Gastroesophageal sphincter (tissue), 4 donors: Measurements from ENCODE around the gene PHF19. TPM values are rescaled to one million over a fixed set of nuclear protein-coding genes. Genes with fewer than 3 reads are reported as not detected.

Experiments
- ATAC-seq: fragments of 150-250 bp; one replicate; pipeline ENCODE4 v1.9.1; 2016; ENCODE audit warnings: mild to moderate bottlenecking, moderate library complexity
- H3K27ac ChIP-seq, 4 donors: fragments of 200-600 bp; sonication (generic) in 3 of 4; 1 replicate in 3 of 4; 2 replicates in 1 of 4; pipeline ENCODE4 v1.5.1; 2016 to 2019
- H3K27me3 ChIP-seq: fragments of 200-600 bp; sonication (generic); one replicate; pipeline ENCODE4 v1.5.1; 2019
- H3K36me3 ChIP-seq, 2 donors: fragments of 200-600 bp; sonication (generic); one replicate each; pipeline ENCODE4 v1.5.1; 2019; ENCODE audit warnings: control low read depth in 1 of 2
- H3K4me1 ChIP-seq, 3 donors: fragments of 200-600 bp; sonication (generic); 1 replicate in 2 of 3; 2 replicates in 1 of 3; pipeline ENCODE4 v1.5.1; 2016 to 2019; ENCODE audit warnings: control low read depth in 2 of 3
- H3K4me3 ChIP-seq, 2 donors: fragments of 200-600 bp; sonication (generic); one replicate each; pipeline ENCODE4 v1.5.1; 2019; ENCODE audit warnings: mild to moderate bottlenecking in 1 of 2, moderate library complexity in 1 of 2
- H3K9me3 ChIP-seq, 3 donors: fragments of 200-600 bp; sonication (generic); one replicate each; pipeline ENCODE4 v1.5.1; 2017 to 2019; ENCODE audit warnings: control low read depth in 2 of 3
- CTCF ChIP-seq, 4 experiments: fragments of 200-600 bp in 2 of 4; fragments of 450-650 bp in 2 of 4; sonication (generic) in 1 of 4; IDR thresholded peaks; one replicate each; pipeline ENCODE4 v1.5.1; 2017 to 2019; ENCODE audit warnings: antibody characterized with exemption in 4 of 4, mild to moderate bottlenecking in 2 of 4, moderate library complexity in 2 of 4
- EP300 ChIP-seq: sonication (generic); formaldehyde crosslinking; IDR thresholded peaks from one replicate; pipeline ENCODE4 v1.6.1; 2017; ENCODE audit warnings: antibody characterized with exemption, mild to moderate bottlenecking
- POLR2A ChIP-seq, 2 donors: fragments of 450-650 bp; IDR thresholded peaks; one replicate each; pipeline ENCODE4 v1.6.1; 2017; ENCODE audit warnings: antibody characterized with exemption in 2 of 2, mild to moderate bottlenecking in 2 of 2, moderate library complexity in 1 of 2
- POLR2AphosphoS5 ChIP-seq: sonication (generic); formaldehyde crosslinking; IDR thresholded peaks from one replicate; pipeline ENCODE4 v1.6.1; 2017; ENCODE audit warnings: antibody characterized with exemption
- WGBS, 2 donors: methylation state at CpG; one replicate each; pipeline ENCODE4 v1.1.5; 2018; ENCODE audit warnings: low coverage in 1 of 2; 5-methylcytosine and 5-hydroxymethylcytosine counted together
- total RNA-seq, 4 donors: library from RNA; depleted of rRNA; stranded (reverse); fragments of >200 nt; gene quantifications; one replicate each; pipeline ENCODE4 v1.1.0, GENCODE V29; 2016

Gene PHF19
- total RNA-seq, 4 donors from 2014 or later, result 27.0 to 82.5 (median 54.3) TPM

DNA sequence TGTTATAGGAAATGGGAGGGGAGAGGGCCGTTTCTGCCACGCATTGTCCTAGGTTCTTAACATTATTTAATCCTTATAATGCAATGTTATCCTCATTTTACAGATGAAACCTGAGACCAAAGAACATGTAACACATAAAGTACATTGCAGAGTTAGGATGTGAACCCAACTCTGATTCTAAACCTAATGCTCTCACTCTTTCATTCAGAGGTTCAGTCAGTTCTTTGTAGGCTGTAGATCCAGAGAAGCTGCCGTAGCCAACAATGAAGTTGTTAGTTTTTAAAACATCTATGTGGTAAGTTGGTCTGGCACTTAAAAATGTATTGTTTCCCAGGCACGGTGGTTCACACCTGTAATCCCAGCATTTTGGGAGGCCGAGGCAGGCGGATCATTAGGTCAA is 23.8 kb downstream of the PHF19 start:
- Histone ChIP-seq H3K4me3 (no peak overlapping the region), H3K27ac (no peak overlapping the region), H3K27me3 (no peaks in the 10 kb centered on the region), H3K36me3 (peaks cover 0 to 56% of the 10 kb centered on the region in 2 donors), H3K9me3 (no peaks in the 10 kb centered on the region), H3K4me1 (no peaks in the 10 kb centered on the region)
- 65 to 79% methylated on average over 4 of the region's 6 CpGs for WGBS, 2 donors
- TF ChIP-seq POLR2AphosphoS5, result no peak
- no peak for TF ChIP-seq CTCF (IDR thresholded peaks at IDR 0.05)
- no peak for TF ChIP-seq POLR2A (IDR thresholded peaks at IDR 0.05)
- TF ChIP-seq EP300, result no peak
- no peak for ATAC-seq

DNA sequence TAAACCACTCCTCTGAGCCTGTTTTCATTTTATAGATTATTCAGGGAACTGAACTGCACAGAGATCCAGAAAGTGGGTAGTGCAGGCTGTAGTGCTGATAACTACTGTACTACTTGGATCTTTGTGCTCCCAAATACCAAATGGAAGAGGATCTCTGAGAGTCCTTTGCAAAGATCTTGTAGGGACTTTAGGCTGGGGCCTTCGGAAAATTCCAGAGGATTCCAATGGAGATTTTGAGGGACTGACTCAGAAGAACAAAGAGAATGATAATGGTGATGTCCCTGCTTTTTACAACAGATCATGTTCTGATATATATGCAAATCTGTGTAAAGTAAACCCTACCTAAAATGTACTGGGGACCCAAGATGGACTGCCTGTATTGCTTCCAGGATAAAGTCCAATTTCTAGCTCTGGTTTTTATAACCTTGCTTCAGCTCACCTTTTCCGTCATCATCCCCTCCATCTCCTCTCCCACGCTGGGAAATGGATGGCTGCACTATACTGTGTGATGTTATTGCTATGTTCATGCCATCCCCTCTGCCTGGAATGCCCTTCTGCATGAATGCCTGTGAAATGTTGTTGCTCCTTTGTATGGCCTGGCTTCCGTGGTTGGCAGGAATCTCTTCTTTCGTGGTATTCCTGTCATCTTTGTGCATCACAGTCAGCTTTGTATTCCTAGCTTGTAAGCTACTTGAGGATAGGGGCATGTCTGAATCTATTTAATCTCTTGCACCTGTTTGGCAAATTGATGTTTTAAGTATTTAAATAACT is 24.6 kb downstream of the PHF19 start:
- Histone ChIP-seq H3K36me3 (peaks cover 0 to 51% of the 10 kb centered on the region in 2 donors), H3K4me3 (no peak overlapping the region), H3K4me1 (no peaks in the 10 kb centered on the region), H3K9me3 (no peaks in the 10 kb centered on the region), H3K27ac (no peak overlapping the region), H3K27me3 (no peaks in the 10 kb centered on the region)
- ATAC-seq, result no peak
- 60 to 71% methylated on average over 3 to 5 of the region's 5 CpGs for whole genome bisulfite sequencing, 2 donors
- no peak for TF ChIP-seq POLR2AphosphoS5
- TF ChIP-seq CTCF (IDR thresholded peaks at IDR 0.05), result no peak

- no peak for ATAC-seq
- Histone ChIP-seq H3K4me3 (no peak overlapping the region), H3K4me1 (no peaks in the 10 kb centered on the region), H3K27ac (no peak overlapping the region), H3K9me3 (no peaks in the 10 kb centered on the region), H3K27me3 (no peaks in the 10 kb centered on the region), H3K36me3 (peaks cover 0 to 47% of the 10 kb centered on the region in 2 donors)
- TF ChIP-seq POLR2A (IDR thresholded peaks at IDR 0.05) (no peak), EP300 (no peak), CTCF (IDR thresholded peaks at IDR 0.05) (no peak)
- WGBS, 2 donors, result 100% methylated on average over 1 of the region's 1 CpG; no CpG with 5 or more reads in 1 of the 2 donors
Measured at GRCh38 chr9:120851449-120851848, 25.5 kb downstream of the PHF19 start.

DNA sequence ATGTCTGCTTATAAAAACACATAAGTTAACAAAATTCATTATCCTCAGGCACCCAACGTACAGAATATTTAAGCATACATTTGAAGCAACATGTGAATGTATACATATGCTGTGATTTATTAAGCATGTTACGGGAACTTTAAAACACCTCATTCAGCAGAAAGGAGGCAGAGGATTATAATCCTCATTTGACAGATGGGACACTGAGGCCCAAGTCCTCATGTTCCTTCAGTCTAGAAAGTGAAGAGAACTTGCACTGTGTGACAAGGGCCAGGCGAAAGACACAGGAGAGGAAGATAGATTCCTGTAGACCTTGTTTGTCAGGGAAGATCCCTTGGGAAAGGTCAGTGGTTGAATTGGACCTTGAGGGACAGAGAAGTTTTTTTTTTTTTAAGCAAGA is 26.7 kb downstream of the PHF19 start:
- H3K27me3 ChIP-seq, result no peaks in the 10 kb centered on the region

More for the DNA sequence above, 26.7 kb downstream of the PHF19 start:
- Histone ChIP-seq H3K36me3 (peaks cover 0 to 54% of the 10 kb centered on the region in 2 donors), H3K4me3 (no peak overlapping the region), H3K9me3 (no peaks in the 10 kb centered on the region), H3K4me1 (peaks cover 0 to 6% (median 0%) of the 10 kb centered on the region in 3 donors), H3K27ac (no peak overlapping the region)
- WGBS, 2 donors, result 77% methylated on average over 3 of the region's 3 CpGs; no CpG with 5 or more reads in 1 of the 2 donors
- no peak for TF ChIP-seq POLR2AphosphoS5
- no peak for TF ChIP-seq POLR2A (IDR thresholded peaks at IDR 0.05)
- no peak for TF ChIP-seq CTCF (IDR thresholded peaks at IDR 0.05)
- TF ChIP-seq EP300, result no peak
- ATAC-seq, result no peak
